Keratinocyte (primary cell): ENCODE data around the gene SAFB. TPM values are rescaled to one million over a fixed set of nuclear protein-coding genes. Genes with fewer than 3 reads are reported as not detected.

ENCODE experiments used
- DNase-seq: peaks from one replicate; pipeline ENCODE4 v3.0.0-alpha.2; 2011; ENCODE audit warnings: low read depth, missing footprints, low spot score
- FAIRE-seq: peaks from 2 replicates; lab custom pipeline; 2011; peaks lifted over from hg19 to GRCh38; lab: Jason Lieb, UNC
- H2AFZ ChIP-seq: 2 replicates; pipeline ENCODE4 v1.6.0; 2012; ENCODE audit warnings: low read length, control low read depth, inconsistent platforms; ENCODE audit not compliant: control insufficient read depth
- H3K27ac ChIP-seq: 2 replicates; pipeline ENCODE4 v1.5.1; 2011; ENCODE audit warnings: low read length; ENCODE audit not compliant: control insufficient read depth, insufficient read depth
- H3K27me3 ChIP-seq: 3 replicates; pipeline ENCODE4 v1.6.0; 2011; ENCODE audit warnings: low read length; ENCODE audit not compliant: control insufficient read depth, insufficient read depth; ENCODE audit errors: extremely low read depth
- H3K36me3 ChIP-seq, 2 experiments: 2 replicates in 1 of 2; 3 replicates in 1 of 2; pipeline ENCODE4 v1.5.1; 2011; ENCODE audit warnings: low read length in 2 of 2, mild to moderate bottlenecking in 1 of 2; ENCODE audit not compliant: control insufficient read depth in 2 of 2, insufficient read depth in 2 of 2; ENCODE audit errors: extremely low read depth in 1 of 2
- H3K4me1 ChIP-seq: 3 replicates; pipeline ENCODE4 v1.5.1; 2011; ENCODE audit warnings: low read length; ENCODE audit not compliant: control insufficient read depth, insufficient read depth; ENCODE audit errors: extremely low read depth
- H3K4me2 ChIP-seq: 3 replicates; pipeline ENCODE4 v1.6.0; 2011; ENCODE audit warnings: low read depth, low read length; ENCODE audit not compliant: control insufficient read depth, insufficient read depth; ENCODE audit errors: extremely low read depth
- H3K4me3 ChIP-seq, 3 experiments: fragments of 200-600 bp in 1 of 3; sonication (generic) in 1 of 3; 2 replicates in 2 of 3; 3 replicates in 1 of 3; pipeline ENCODE4 v1.5.1; 2011 to 2016; ENCODE audit warnings: low read length in 3 of 3, mild to moderate bottlenecking in 3 of 3, control low read depth in 2 of 3, inconsistent platforms in 1 of 3, low read depth in 1 of 3, mixed read lengths in 1 of 3, mixed run types in 1 of 3, moderate library complexity in 1 of 3; ENCODE audit not compliant: control insufficient read depth in 2 of 3, insufficient read depth in 2 of 3; ENCODE audit errors: extremely low read depth in 1 of 3
- H3K79me2 ChIP-seq: 2 replicates; pipeline ENCODE4 v1.6.0; 2012; ENCODE audit warnings: low read length; ENCODE audit not compliant: control insufficient read depth, insufficient read depth
- H3K9ac ChIP-seq: 3 replicates; pipeline ENCODE4 v1.6.0; 2011; ENCODE audit warnings: low read length; ENCODE audit not compliant: control insufficient read depth, insufficient read depth; ENCODE audit errors: extremely low read depth
- H3K9me1 ChIP-seq: 3 replicates; pipeline ENCODE4 v1.6.0; 2011; ENCODE audit warnings: low read length; ENCODE audit not compliant: control insufficient read depth, insufficient read depth; ENCODE audit errors: extremely low read depth
- H3K9me3 ChIP-seq: 2 replicates; pipeline ENCODE4 v1.5.1; 2012; ENCODE audit warnings: low read depth, low read length; ENCODE audit not compliant: control insufficient read depth
- H4K20me1 ChIP-seq: 3 replicates; pipeline ENCODE4 v1.6.0; 2011; ENCODE audit warnings: low read length; ENCODE audit not compliant: control insufficient read depth, insufficient read depth; ENCODE audit errors: extremely low read depth
- EZH2 ChIP-seq: IDR thresholded peaks from one replicate; pipeline ENCODE4 v1.6.1; 2012; ENCODE audit warnings: inconsistent platforms, mild to moderate bottlenecking, low read length, moderate library complexity
- dilution Hi-C: fragments of 300-500 bp; cut with MboI; formaldehyde crosslinking; loops from one replicate; pipeline ENCODE4 v1.7.0; 2020; ENCODE audit warnings: low sequenced_read_pairs; ENCODE audit not compliant: extremely low pct_ligation_motif_present
- polyA plus RNA-seq, 5 experiments: library from polyadenylated mRNA; depleted of rRNA in 3 of 5; stranded (reverse) in 3 of 5; stranded (forward) in 1 of 5; unstranded in 1 of 5; fragments of >200 nt; gene quantifications; 1 replicate in 1 of 5; 2 replicates in 3 of 5; 3 replicates in 1 of 5; pipeline versions ENCODE4 v1.2.1 to v1.2.3, GENCODE V29; 2011 to 2012; ENCODE audit warnings: missing spikeins in 2 of 5, low read depth in 1 of 5, low replicate concordance in 1 of 5
- TF ChIP-seq, protein P1 (sequence below), 3 experiments: IDR thresholded peaks in 1 of 3; conservative IDR thresholded peaks in 1 of 3; optimal IDR thresholded peaks in 1 of 3; 2 replicates in 2 of 3; 3 replicates in 1 of 3; pipeline versions ENCODE3 to v1.5.1; 2011; ENCODE audit warnings: low read length in 3 of 3, mild to moderate bottlenecking in 3 of 3, moderate library complexity in 2 of 3, control low read depth in 1 of 3, inconsistent platforms in 1 of 3; ENCODE audit not compliant: insufficient read depth in 2 of 3; ENCODE audit errors: extremely low read depth in 1 of 3

The SAFB gene
- polyA plus RNA-seq, 1 donor (not counting 4 experiments of a cell fraction or from before 2014, with no cell fraction given), result 34.0 TPM

DNA sequence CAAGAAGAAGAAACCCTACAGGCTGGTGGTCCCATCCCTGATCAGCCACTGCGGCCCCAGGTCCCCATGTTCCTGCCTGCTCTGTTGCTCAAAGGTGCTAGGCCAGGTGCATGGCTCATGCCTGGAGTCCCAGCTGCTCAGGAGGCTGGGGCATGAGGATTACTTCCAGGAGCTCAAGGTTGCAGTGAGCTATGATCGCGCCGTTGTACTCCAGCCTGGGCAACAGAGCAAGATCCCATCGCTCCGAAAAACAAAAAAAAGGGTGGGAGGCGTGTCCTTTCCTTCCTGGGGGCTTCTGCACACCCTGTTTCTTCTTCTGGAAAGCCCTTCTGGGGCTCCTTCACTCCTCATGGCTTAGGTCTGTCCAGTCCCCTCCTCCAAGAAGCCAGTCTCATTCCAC, 43.2 kb upstream of the SAFB start:
- dilution Hi-C loops, result no loop called here
- no peaks in the 10 kb centered on the region for H3K9me1 ChIP-seq

GRCh38 chr19:5580161-5580571, 42.7 kb upstream of the SAFB start:
- no peak for TF ChIP-seq EZH2
- TF ChIP-seq, protein P1, sequence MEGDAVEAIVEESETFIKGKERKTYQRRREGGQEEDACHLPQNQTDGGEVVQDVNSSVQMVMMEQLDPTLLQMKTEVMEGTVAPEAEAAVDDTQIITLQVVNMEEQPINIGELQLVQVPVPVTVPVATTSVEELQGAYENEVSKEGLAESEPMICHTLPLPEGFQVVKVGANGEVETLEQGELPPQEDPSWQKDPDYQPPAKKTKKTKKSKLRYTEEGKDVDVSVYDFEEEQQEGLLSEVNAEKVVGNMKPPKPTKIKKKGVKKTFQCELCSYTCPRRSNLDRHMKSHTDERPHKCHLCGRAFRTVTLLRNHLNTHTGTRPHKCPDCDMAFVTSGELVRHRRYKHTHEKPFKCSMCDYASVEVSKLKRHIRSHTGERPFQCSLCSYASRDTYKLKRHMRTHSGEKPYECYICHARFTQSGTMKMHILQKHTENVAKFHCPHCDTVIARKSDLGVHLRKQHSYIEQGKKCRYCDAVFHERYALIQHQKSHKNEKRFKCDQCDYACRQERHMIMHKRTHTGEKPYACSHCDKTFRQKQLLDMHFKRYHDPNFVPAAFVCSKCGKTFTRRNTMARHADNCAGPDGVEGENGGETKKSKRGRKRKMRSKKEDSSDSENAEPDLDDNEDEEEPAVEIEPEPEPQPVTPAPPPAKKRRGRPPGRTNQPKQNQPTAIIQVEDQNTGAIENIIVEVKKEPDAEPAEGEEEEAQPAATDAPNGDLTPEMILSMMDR (optimal IDR thresholded peaks at IDR 0.05 in 1 of 3, IDR thresholded peaks at IDR 0.05 in 1 of 3, conservative IDR thresholded peaks at IDR 0.05 in 1 of 3; ENCODE audit: extremely low read depth in 1 of 3, insufficient read depth in 2 of 3, low read length in 3 of 3), result no peak
- H2AFZ ChIP-seq, result no peak overlapping the region
- H3K27ac ChIP-seq, result no peak overlapping the region
- DNase-seq (no peak), FAIRE-seq (no peak)
- H3K4me3 ChIP-seq, result no peak overlapping the region
- H3K9me3 ChIP-seq, result no peaks in the 10 kb centered on the region
- H3K79me2 ChIP-seq, result no peaks in the 10 kb centered on the region
- no peak overlapping the region for H3K4me2 ChIP-seq
- no peaks in the 10 kb centered on the region for H4K20me1 ChIP-seq
- peaks cover 5% of the 10 kb centered on the region for H3K4me1 ChIP-seq
- no peak overlapping the region for H3K9ac ChIP-seq
- H3K9me1 ChIP-seq, result no peaks in the 10 kb centered on the region
- H3K27me3 ChIP-seq, result no peaks in the 10 kb centered on the region
- dilution Hi-C loops, result no loop called here
- peaks cover 0 to 4% of the 10 kb centered on the region in 2 experiments for H3K36me3 ChIP-seq

More for the DNA sequence above, 43.2 kb upstream of the SAFB start:
- Histone ChIP-seq H3K4me2 (no peak overlapping the region), H3K9me3 (no peaks in the 10 kb centered on the region), H3K4me1 (peaks cover 5% of the 10 kb centered on the region), H3K27me3 (no peaks in the 10 kb centered on the region), H3K79me2 (no peaks in the 10 kb centered on the region), H2AFZ (no peak overlapping the region), H3K9ac (no peak overlapping the region), H3K4me3 (no peak overlapping the region), H4K20me1 (no peaks in the 10 kb centered on the region), H3K27ac (no peak overlapping the region), H3K36me3 (peaks cover 0 to 4% of the 10 kb centered on the region in 2 experiments)
- TF ChIP-seq, protein P1 (optimal IDR thresholded peaks at IDR 0.05 in 1 of 3, IDR thresholded peaks at IDR 0.05 in 1 of 3, conservative IDR thresholded peaks at IDR 0.05 in 1 of 3; ENCODE audit: extremely low read depth in 1 of 3, insufficient read depth in 2 of 3, low read length in 3 of 3), result no peak
- no peak for TF ChIP-seq EZH2
- DNase-seq (no peak), FAIRE-seq (no peak)
